HEK293 (cell line): Measurements from ENCODE around the gene PNMA5.
"Not testable (repeated sequence)": the region's sequence is repeated elsewhere in the genome, so short reads cannot be mapped to it uniquely, and the experiment has no call there.

ENCODE experiments used
- CTCF ChIP-seq: fragments of 450-650 bp; formaldehyde crosslinking; IDR thresholded peaks from 2 replicates; pipeline ENCODE4 v1.5.1; 2016; ENCODE audit warnings: missing biosample characterization, missing genetic modification characterization
- KLF16 ChIP-seq: fragments of 450-650 bp; formaldehyde crosslinking; IDR thresholded peaks from 2 replicates; pipeline ENCODE4 v1.5.1; 2017; ENCODE audit warnings: missing biosample characterization, missing genetic modification characterization
- ZNF639 ChIP-seq: fragments of 450-650 bp; formaldehyde crosslinking; IDR thresholded peaks from 2 replicates; pipeline ENCODE4 v1.5.1; 2016; ENCODE audit warnings: missing biosample characterization, missing genetic modification characterization
- ZNF76 ChIP-seq: fragments of 450-650 bp; formaldehyde crosslinking; IDR thresholded peaks from 2 replicates; pipeline ENCODE4; 2016; ENCODE audit warnings: low read depth, missing biosample characterization, missing genetic modification characterization, borderline replicate concordance

GRCh38 chrX:153002182-153002581 is 8.3 kb upstream of the PNMA5 start:
- not testable (repeated sequence) for TF ChIP-seq KLF16; ZNF76 (tag by site-specific recombination); CTCF (tag by site-specific recombination); ZNF639
